Lower leg skin (tissue), 3 donors: ENCODE results near the gene TNPO3.

Source experiments
- CTCF ChIP-seq, 3 donors: fragments of 450-650 bp; IDR thresholded peaks; one replicate each; pipeline ENCODE4 v1.5.1; 2016; ENCODE audit warnings: antibody characterized with exemption in 3 of 3, mild to moderate bottlenecking in 3 of 3, moderate library complexity in 2 of 3
- POLR2A ChIP-seq, 2 donors: fragments of 450-650 bp; IDR thresholded peaks; one replicate each; pipeline ENCODE4 v1.6.1; 2016 to 2017; ENCODE audit warnings: antibody characterized with exemption in 2 of 2, mild to moderate bottlenecking in 1 of 2, moderate library complexity in 1 of 2

- TF ChIP-seq CTCF (IDR thresholded peaks at IDR 0.05), result no peak
- TF ChIP-seq POLR2A (IDR thresholded peaks at IDR 0.05), result no peak
Measured at GRCh38 chr7:128938544-128939074, 116.3 kb downstream of the TNPO3 start.
